Measurements from ENCODE around the gene FEM1C.

FEM1C gene, protein sequence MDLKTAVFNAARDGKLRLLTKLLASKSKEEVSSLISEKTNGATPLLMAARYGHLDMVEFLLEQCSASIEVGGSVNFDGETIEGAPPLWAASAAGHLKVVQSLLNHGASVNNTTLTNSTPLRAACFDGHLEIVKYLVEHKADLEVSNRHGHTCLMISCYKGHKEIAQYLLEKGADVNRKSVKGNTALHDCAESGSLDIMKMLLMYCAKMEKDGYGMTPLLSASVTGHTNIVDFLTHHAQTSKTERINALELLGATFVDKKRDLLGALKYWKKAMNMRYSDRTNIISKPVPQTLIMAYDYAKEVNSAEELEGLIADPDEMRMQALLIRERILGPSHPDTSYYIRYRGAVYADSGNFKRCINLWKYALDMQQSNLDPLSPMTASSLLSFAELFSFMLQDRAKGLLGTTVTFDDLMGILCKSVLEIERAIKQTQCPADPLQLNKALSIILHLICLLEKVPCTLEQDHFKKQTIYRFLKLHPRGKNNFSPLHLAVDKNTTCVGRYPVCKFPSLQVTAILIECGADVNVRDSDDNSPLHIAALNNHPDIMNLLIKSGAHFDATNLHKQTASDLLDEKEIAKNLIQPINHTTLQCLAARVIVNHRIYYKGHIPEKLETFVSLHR

DNA sequence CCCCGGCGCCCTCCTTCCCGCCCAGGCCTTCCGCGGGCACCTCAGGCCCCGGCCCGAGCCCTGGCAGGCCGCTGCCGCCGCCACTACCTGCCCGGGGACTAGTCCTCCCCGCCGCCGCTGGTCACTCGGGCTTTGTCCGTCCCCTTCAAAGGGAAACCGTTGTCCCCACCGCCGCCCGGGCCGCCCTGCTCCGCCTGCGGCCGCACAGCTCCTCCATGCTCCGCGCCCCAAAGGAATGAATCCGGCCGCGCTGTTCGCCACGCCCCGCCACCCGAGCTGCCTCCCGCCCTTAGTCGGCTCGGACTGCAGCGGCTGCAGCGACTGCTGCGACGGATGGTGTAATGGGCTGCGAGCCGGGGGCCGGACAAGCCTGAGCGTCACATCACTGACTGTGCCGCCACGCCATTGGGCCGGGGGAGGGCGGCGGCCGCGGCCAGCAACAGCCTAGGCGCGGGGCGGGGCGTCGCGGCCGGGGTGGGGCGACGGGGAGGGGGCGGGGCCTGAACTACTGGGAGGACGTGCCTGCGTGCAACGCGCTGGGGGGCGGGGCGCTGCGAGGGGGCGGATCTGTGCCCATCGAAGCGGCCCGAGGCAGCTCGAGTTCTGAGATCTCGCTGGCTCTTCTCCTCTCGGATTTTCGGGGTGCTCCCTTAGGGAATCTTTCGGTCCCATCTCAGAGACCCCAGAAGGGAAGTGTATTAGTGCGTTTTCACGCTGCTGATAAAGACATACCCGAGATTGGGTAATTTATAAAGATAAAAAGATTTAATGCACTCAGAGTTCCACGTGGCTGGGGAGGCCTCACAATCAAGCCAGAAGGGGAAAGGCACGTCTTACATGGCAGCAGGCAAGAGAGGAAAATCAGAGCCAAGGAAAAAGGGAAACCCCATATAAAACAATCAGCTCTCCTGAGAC lies at the start of gene FEM1C:
FEM1C (minus strand) TSS at position 340 of the 915 bp plus-strand sequence. CDS start 1,282 bp downstream, outside the sequence.
- DNase-seq = peak; percentile 98

GRCh38 chr5:115589043-115589442 lies 44.5 kb upstream of the FEM1C start:
- no peak for DNase-seq

DNA sequence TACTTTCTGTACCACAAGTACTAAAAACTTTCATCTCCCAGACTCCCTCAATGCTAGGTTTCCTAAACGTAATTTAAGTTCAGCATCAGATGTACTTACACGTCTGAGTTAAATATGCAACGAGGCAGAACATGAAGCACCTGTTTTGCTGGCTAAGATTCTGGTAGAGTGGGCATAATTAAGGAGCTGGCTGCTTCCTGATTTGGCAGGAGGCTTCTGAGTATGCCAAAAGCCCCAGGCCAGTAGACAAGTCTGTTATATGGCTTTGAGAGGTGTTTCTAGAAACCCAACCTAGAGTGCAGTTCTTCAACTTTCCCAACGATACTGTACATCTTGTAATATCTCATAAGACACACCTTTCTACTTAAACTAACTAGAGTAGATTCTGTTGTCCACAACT lies 44.1 kb upstream of the FEM1C start:
- no peak for DNase-seq

GRCh38 chr5:115586525-115587146 lies 42.1 kb upstream of the FEM1C start:
- DNase-seq = peak; percentile 46

- DNase-seq = no peak
These were observed 40.7 kb upstream of the FEM1C start for GRCh38 chr5:115585265-115585664.

GRCh38 chr5:115584501-115584900 lies 39.9 kb upstream of the FEM1C start:
- DNase-seq = peak; percentile 57

DNA sequence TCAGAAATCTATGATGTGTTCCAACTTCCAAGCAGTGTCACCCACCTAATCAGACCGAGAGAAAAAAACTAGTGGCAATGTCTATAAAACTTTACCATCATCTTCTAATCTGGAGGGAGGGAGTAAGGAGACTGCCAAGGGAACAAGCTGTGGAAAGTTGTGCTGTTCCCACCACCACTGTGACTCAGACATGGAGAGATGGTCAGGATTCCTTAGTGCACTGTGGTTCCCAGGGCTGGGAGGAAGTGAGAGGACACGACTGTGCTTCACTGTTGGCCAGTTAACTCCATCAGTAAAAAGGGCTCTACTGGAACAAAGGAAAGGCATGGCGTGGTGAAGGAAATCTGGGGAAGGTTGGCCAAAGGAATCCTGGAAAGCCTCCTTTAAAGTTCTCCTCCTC lies 38.9 kb upstream of the FEM1C start:
- DNase-seq = peak; percentile 97

GRCh38 chr5:115580941-115581340 lies 36.4 kb upstream of the FEM1C start:
- no peak for DNase-seq

GRCh38 chr5:115579747-115580173 lies 35.2 kb upstream of the FEM1C start:
- DNase-seq = peak; percentile 80

GRCh38 chr5:115579216-115579615 lies 34.6 kb upstream of the FEM1C start:
- DNase-seq = no peak

- DNase-seq = no peak
These were observed 34.1 kb upstream of the FEM1C start for GRCh38 chr5:115578657-115579056.

DNA sequence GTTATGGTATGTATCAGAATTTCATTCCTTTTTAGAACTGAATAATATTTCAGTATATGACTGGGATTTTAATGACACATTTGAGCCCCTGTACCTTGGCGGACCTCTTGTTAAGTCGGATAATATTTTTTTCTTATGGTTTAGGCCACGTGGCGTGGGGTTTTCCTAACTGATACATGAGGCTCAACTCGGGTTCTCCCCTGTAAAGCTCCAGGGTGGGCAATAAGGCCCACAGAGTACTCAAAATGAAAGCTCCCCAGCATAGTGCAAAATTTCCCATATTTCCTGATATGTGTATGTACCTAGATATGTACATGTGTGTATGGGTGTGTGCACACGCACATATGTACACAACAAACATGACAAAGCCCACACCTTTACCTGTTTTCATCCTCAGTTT lies 33.2 kb upstream of the FEM1C start:
- DNase-seq = no peak

DNA sequence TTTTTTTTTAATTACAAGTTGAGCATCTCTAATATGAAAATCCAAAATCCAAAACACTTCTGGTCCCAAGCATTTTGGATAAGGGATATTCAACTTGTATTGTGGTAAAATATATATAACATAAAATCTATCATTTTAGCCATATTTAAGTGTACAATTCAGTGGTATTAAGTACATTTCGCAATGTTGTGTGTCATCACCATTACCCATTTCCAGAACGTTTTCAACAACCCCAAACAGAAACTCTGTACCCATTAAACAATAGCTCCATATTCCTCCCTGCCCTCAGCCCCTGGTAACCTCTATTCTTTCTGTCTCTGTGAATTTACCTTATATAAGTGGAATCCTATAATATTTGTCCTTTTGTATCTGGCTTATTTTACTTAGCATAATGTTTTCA lies 32.8 kb upstream of the FEM1C start:
- peak; percentile 28 for DNase-seq

- peak; percentile 81 for DNase-seq
These were observed 30.8 kb upstream of the FEM1C start for GRCh38 chr5:115575167-115576070.

DNA sequence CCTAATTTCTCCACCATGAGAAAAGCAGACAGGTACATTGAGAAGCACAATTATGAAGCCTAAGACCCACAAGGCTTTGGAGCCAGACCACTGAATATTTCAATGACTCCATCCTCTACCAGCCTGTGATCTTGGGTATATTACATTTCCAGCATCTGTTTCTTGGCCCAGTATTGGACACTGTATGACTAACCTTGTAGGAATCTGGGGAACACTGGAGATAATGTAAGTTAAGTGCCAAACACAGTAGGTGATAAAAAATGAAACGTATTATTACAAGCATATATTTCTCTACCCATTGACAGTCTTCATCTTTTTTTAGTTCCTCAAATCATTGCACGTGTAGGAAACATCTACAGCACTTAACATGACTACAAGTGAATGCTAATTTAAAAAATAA lies 28.6 kb upstream of the FEM1C start:
- DNase-seq = peak; percentile 88

- DNase-seq = no peak
These were observed 26.9 kb upstream of the FEM1C start for GRCh38 chr5:115571441-115571878.

- DNase-seq = no peak
These were observed 24.1 kb upstream of the FEM1C start for GRCh38 chr5:115568668-115569067.

DNA sequence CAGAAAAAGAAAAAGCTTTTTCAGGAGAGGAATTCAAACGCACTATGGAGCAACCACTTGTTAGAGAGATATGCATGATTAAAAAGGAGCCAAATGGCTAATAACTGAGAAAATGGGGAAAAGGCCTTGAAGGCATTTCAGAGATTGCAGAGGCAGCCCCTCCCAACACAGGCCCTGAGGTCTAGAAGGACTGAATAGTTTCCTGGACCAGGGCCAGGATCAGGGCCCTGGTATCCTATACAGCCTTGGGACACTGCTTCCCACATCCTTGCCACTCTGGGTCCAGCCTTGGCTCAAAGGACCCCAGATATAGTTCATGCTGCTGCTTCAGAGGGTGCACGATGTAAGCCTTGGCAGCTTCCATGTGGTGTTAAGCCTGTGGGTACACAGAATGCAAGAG lies 20.7 kb upstream of the FEM1C start:
- peak; percentile 49 for DNase-seq

- DNase-seq = no peak
These were observed 16.6 kb upstream of the FEM1C start for GRCh38 chr5:115561176-115561575.

- DNase-seq = peak; percentile 88
These were observed 14.9 kb upstream of the FEM1C start for GRCh38 chr5:115559524-115559923.

DNA sequence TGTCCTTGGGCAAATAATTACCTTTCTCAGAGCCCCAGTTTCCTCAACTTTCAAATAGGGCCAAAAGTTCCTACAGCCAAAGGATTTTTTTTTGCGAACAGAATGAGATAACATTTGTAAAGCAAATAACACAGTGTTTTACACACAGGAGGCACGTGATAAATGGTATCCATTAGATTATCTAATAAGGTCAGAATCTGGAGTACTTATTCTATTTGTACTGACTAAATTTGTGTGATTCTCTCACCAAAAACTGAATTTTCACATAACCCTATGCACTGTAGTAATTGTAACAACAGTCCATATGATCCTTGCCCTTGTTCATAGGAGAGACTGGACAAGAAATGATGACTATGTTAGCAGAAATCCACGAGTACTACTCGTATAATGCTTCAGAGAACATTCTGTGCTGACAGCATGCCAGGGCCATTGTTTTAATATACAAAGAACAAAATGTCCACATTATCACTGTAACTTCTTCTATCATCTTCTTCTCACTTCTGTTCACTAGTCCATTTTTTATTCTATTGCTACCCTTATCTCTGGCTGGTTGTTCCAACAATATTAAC lies 13.9 kb upstream of the FEM1C start:
- DNase-seq = peak; percentile 28
